Measurements from ENCODE around the gene TNIK. TPM values are rescaled to one million over a fixed set of nuclear protein-coding genes. Genes with fewer than 3 reads are reported as not detected.

Gene TNIK
- total RNA-seq, 1 experiment from 2014 or later = 7.0 TPM

DNA sequence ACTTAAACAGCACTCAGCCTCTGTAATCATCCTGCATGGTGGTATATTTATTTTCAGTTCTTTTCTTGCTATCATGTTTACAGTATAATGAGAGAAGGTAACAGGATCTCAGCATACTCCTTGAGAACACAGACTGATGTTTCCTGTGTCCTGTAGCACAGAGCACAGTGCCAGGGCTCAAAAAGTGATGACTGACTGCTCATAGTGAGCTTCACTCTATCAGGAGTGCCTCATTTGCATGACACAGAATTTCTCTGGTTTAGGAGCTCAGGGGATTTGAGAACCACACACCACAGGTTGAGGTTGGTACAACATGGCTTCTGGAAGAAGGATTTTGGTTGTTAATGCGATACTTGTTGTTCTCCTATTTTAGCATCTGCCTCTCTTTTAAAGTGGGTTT is 365.1 kb downstream of the TNIK start:
- intact Hi-C loops (cut with micrococcal nuclease) = no loop called here
- H3K9me3 ChIP-seq (ENCODE audit: low read length) = no peaks in the 10 kb centered on the region
- no peak overlapping the region for H3K9ac ChIP-seq (ENCODE audit: low read length)
- H3K4me1 ChIP-seq (ENCODE audit: insufficient read depth, low read length) = peaks cover 1% of the 10 kb centered on the region; the same call in 1 of the 2 replicates
- ATAC-seq = no peak
- no peaks in the 10 kb centered on the region for H3F3A ChIP-seq (ENCODE audit: low read length, unreplicated experiment)
- no peaks in the 10 kb centered on the region for H3K79me2 ChIP-seq (ENCODE audit: low read length)
- no peaks in the 10 kb centered on the region for H3K9me2 ChIP-seq (replicated peaks; ENCODE audit: low read length)
- POLR2A ChIA-PET (ENCODE audit: unreplicated experiment) = no interaction called here
- CTCF ChIA-PET = no interaction called here
- H3K27ac ChIP-seq (ENCODE audit: low read length) = no peak overlapping the region
- H3K27me3 ChIP-seq (ENCODE audit: low read length) = no peaks in the 10 kb centered on the region
- H3K36me3 ChIP-seq (ENCODE audit: low read depth, low read length) = no peaks in the 10 kb centered on the region
- H4K20me1 ChIP-seq (ENCODE audit: low read length) = no peaks in the 10 kb centered on the region
- BruUV-seq (replicated peaks) = no TSS peak
- no peak overlapping the region for H3K4me2 ChIP-seq (ENCODE audit: low read length)
- H2AFZ ChIP-seq (ENCODE audit: low read length) = no peak overlapping the region
- DNase-seq = no peak
- no peak overlapping the region for H3K4me3 ChIP-seq (ENCODE audit: low read length)
- TF ChIP-seq, protein P1, sequence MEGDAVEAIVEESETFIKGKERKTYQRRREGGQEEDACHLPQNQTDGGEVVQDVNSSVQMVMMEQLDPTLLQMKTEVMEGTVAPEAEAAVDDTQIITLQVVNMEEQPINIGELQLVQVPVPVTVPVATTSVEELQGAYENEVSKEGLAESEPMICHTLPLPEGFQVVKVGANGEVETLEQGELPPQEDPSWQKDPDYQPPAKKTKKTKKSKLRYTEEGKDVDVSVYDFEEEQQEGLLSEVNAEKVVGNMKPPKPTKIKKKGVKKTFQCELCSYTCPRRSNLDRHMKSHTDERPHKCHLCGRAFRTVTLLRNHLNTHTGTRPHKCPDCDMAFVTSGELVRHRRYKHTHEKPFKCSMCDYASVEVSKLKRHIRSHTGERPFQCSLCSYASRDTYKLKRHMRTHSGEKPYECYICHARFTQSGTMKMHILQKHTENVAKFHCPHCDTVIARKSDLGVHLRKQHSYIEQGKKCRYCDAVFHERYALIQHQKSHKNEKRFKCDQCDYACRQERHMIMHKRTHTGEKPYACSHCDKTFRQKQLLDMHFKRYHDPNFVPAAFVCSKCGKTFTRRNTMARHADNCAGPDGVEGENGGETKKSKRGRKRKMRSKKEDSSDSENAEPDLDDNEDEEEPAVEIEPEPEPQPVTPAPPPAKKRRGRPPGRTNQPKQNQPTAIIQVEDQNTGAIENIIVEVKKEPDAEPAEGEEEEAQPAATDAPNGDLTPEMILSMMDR (conservative IDR thresholded peaks at IDR 0.05; ENCODE audit: low read depth, low read length) = no peak
- no peak for TF ChIP-seq EZH2 (IDR thresholded peaks at IDR 0.05; ENCODE audit: low read length, unreplicated experiment)
- TF ChIP-seq EZH2phosphoT487 (IDR thresholded peaks at IDR 0.05; ENCODE audit: borderline replicate concordance, low read length) = no peak

DNA sequence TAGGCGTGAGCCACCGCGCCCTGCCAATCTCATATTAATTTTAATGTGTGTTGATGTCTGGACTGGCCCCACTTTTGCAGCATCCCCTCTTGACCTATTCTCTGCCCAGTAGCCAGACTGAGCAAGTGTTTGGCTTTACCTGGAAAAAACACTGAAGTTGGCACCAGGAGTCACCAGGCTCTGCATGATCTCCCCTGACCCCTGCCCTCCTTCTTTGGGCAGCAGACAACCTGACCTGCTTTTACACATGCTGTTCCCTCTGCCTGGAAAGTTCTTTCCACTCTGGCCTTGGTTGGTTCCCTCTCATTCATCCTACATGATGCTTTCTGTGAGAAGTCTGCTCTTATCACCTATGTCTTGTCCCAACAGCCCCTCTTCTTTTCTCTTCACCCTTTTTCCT is 365.8 kb downstream of the TNIK start:
- Histone ChIP-seq H3K27ac (ENCODE audit: low read length) (no peak overlapping the region), H3K27me3 (ENCODE audit: low read length) (no peaks in the 10 kb centered on the region), H3F3A (ENCODE audit: low read length, unreplicated experiment) (no peaks in the 10 kb centered on the region), H3K9me3 (ENCODE audit: low read length) (no peaks in the 10 kb centered on the region), H4K20me1 (ENCODE audit: low read length) (no peaks in the 10 kb centered on the region), H3K9ac (ENCODE audit: low read length) (no peak overlapping the region), H3K4me2 (ENCODE audit: low read length) (no peak overlapping the region), H3K36me3 (ENCODE audit: low read depth, low read length) (no peaks in the 10 kb centered on the region), H3K4me1 (ENCODE audit: insufficient read depth, low read length) (peaks cover 8% of the 10 kb centered on the region), H2AFZ (ENCODE audit: low read length) (no peak overlapping the region), H3K79me2 (ENCODE audit: low read length) (no peaks in the 10 kb centered on the region), H3K4me3 (ENCODE audit: low read length) (no peak overlapping the region), H3K9me2 (replicated peaks; ENCODE audit: low read length) (no peaks in the 10 kb centered on the region)
- DNase-seq (no peak), ATAC-seq (no peak)
- ChIA-PET CTCF (no interaction called here), POLR2A (ENCODE audit: unreplicated experiment) (no interaction called here)
- intact Hi-C loops (cut with micrococcal nuclease) = no loop called here
- BruUV-seq (replicated peaks) = no TSS peak
- TF ChIP-seq, protein P1 (conservative IDR thresholded peaks at IDR 0.05; ENCODE audit: low read depth, low read length) = no peak
- TF ChIP-seq EZH2phosphoT487 (IDR thresholded peaks at IDR 0.05; ENCODE audit: borderline replicate concordance, low read length) (no peak), EZH2 (IDR thresholded peaks at IDR 0.05; ENCODE audit: low read length, unreplicated experiment) (no peak)

DNA sequence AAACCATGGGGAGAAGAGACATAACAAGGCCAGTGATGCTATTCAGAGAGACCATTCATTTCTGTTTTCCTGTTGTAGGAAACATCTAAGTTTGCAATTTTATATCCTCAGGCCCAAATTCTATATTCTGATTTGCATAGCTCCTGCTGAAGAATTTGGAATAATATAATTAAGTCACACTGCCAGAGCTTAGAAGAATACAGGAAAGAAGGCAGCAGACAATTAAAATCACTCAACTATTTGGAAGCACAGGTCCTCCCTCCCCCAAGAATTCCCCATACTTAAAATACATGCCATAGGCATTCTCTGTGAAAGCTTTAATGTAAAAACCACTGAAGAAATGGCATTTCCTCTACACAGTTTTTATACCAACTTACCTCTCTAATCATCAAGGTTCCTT is 366.7 kb downstream of the TNIK start:
- BruUV-seq (replicated peaks) = no TSS peak
- Histone ChIP-seq H3K9me2 (replicated peaks; ENCODE audit: low read length) (no peaks in the 10 kb centered on the region), H4K20me1 (ENCODE audit: low read length) (no peaks in the 10 kb centered on the region), H3K79me2 (ENCODE audit: low read length) (no peaks in the 10 kb centered on the region), H3K9me3 (ENCODE audit: low read length) (no peaks in the 10 kb centered on the region), H3K4me1 (ENCODE audit: insufficient read depth, low read length) (peaks cover 17% of the 10 kb centered on the region), H3K27ac (ENCODE audit: low read length) (no peak overlapping the region), H3K9ac (ENCODE audit: low read length) (no peak overlapping the region), H3K4me3 (ENCODE audit: low read length) (no peak overlapping the region), H2AFZ (ENCODE audit: low read length) (no peak overlapping the region), H3K27me3 (ENCODE audit: low read length) (no peaks in the 10 kb centered on the region), H3K4me2 (ENCODE audit: low read length) (no peak overlapping the region), H3K36me3 (ENCODE audit: low read depth, low read length) (no peaks in the 10 kb centered on the region), H3F3A (ENCODE audit: low read length, unreplicated experiment) (no peaks in the 10 kb centered on the region)
- DNase-seq (no peak), ATAC-seq (no peak)
- ChIA-PET CTCF (no interaction called here), POLR2A (ENCODE audit: unreplicated experiment) (no interaction called here)
- intact Hi-C loops (cut with micrococcal nuclease) = no loop called here
- TF ChIP-seq, protein P1 (conservative IDR thresholded peaks at IDR 0.05; ENCODE audit: low read depth, low read length) = no peak
- TF ChIP-seq EZH2phosphoT487 (IDR thresholded peaks at IDR 0.05; ENCODE audit: borderline replicate concordance, low read length) (no peak), EZH2 (IDR thresholded peaks at IDR 0.05; ENCODE audit: low read length, unreplicated experiment) (no peak)
